Osteocyte (in vitro differentiated cells): ENCODE data around the gene HIPK1. TPM values are rescaled to one million over a fixed set of nuclear protein-coding genes. Genes with fewer than 3 reads are reported as not detected.

Experiments used
- DNase-seq: peaks from one replicate; pipeline ENCODE4 v3.0.0; 2021; ENCODE audit warnings: mixed read lengths; ENCODE audit not compliant: unreplicated experiment; ENCODE audit errors: extremely low spot score
- H3K27ac Mint-ChIP-seq: one replicate; pipeline ENCODE4 v1.8.0; 2021; ENCODE audit warnings: mild to moderate bottlenecking, mixed read lengths; ENCODE audit not compliant: unreplicated experiment
- H3K27me3 Mint-ChIP-seq: one replicate; pipeline ENCODE4 v1.8.0; 2021; ENCODE audit warnings: mixed read lengths; ENCODE audit not compliant: unreplicated experiment
- H3K36me3 Mint-ChIP-seq: one replicate; pipeline ENCODE4 v1.8.0; 2021; ENCODE audit warnings: mixed read lengths; ENCODE audit not compliant: unreplicated experiment
- H3K4me1 Mint-ChIP-seq: one replicate; pipeline ENCODE4 v1.8.0; 2021; ENCODE audit warnings: mixed read lengths; ENCODE audit not compliant: unreplicated experiment
- H3K4me3 Mint-ChIP-seq: one replicate; pipeline ENCODE4 v1.8.0; 2021; ENCODE audit warnings: mild to moderate bottlenecking, moderate library complexity, mixed read lengths; ENCODE audit not compliant: unreplicated experiment
- H3K9me3 Mint-ChIP-seq: one replicate; pipeline ENCODE4 v1.8.0; 2021; ENCODE audit warnings: mixed read lengths; ENCODE audit not compliant: unreplicated experiment
- CTCF ChIP-seq: fragments of 200-600 bp; sonication (generic); IDR thresholded peaks from 2 replicates; pipeline ENCODE4 v1.5.0; 2021; ENCODE audit warnings: antibody characterized with exemption, mild to moderate bottlenecking, moderate library complexity
- total RNA-seq: library from RNA; stranded (reverse); gene quantifications from 2 replicates; pipeline ENCODE4 v1.2.1, GENCODE V29; 2021

The HIPK1 gene
- total RNA-seq, 1 donor from 2014 or later = 62.5 TPM

- H3K27ac Mint-ChIP-seq = no peak overlapping the region
- no peak for TF ChIP-seq CTCF
- H3K9me3 Mint-ChIP-seq = peaks cover 1% of the 10 kb centered on the region
- H3K4me3 Mint-ChIP-seq = no peak overlapping the region
- H3K36me3 Mint-ChIP-seq = peaks cover 14% of the 10 kb centered on the region
- DNase-seq = no peak
- peaks cover 31% of the 10 kb centered on the region for H3K4me1 Mint-ChIP-seq
- no peaks in the 10 kb centered on the region for H3K27me3 Mint-ChIP-seq
Observed at GRCh38 chr1:113938192-113938591, 9.1 kb downstream of the HIPK1 start.

- H3K4me1 Mint-ChIP-seq = peaks cover 22% of the 10 kb centered on the region
- no peaks in the 10 kb centered on the region for H3K27me3 Mint-ChIP-seq
- peak overlapping the region; percentile 25 for H3K27ac Mint-ChIP-seq
- H3K36me3 Mint-ChIP-seq = peaks cover 27% of the 10 kb centered on the region
- DNase-seq = no peak
- TF ChIP-seq CTCF = no peak
- peaks cover 8% of the 10 kb centered on the region for H3K9me3 Mint-ChIP-seq
- H3K4me3 Mint-ChIP-seq = no peak overlapping the region
Observed at GRCh38 chr1:113940365-113941244, 11.5 kb downstream of the HIPK1 start.

- no peak for TF ChIP-seq CTCF
- no peaks in the 10 kb centered on the region for H3K27me3 Mint-ChIP-seq
- H3K4me3 Mint-ChIP-seq = no peak overlapping the region
- no peak overlapping the region for H3K27ac Mint-ChIP-seq
- H3K36me3 Mint-ChIP-seq = peaks cover 28% of the 10 kb centered on the region
- peaks cover 19% of the 10 kb centered on the region for H3K4me1 Mint-ChIP-seq
- no peak for DNase-seq
- peaks cover 8% of the 10 kb centered on the region for H3K9me3 Mint-ChIP-seq
Observed at GRCh38 chr1:113941245-113941559, 12.1 kb downstream of the HIPK1 start.

GRCh38 chr1:113942527-113942926 lies 13.4 kb downstream of the HIPK1 start:
- H3K4me1 Mint-ChIP-seq = peaks cover 19% of the 10 kb centered on the region
- peaks cover 8% of the 10 kb centered on the region for H3K9me3 Mint-ChIP-seq
- no peak for DNase-seq

More at GRCh38 chr1:113942527-113942926, 13.4 kb downstream of the HIPK1 start:
- Mint-ChIP-seq H3K4me3 (no peak overlapping the region), H3K27ac (no peak overlapping the region), H3K27me3 (no peaks in the 10 kb centered on the region), H3K36me3 (peaks cover 28% of the 10 kb centered on the region)
- no peak for TF ChIP-seq CTCF
